Dermis blood vessel endothelial cell (primary cell): Measurements from ENCODE around the gene ADAMTS2. TPM values are rescaled to one million over a fixed set of nuclear protein-coding genes. Genes with fewer than 3 reads are reported as not detected.

ENCODE experiments used
- DNase-seq: peaks from one replicate; pipeline ENCODE4 v3.0.0; 2010
- total RNA-seq: library from RNA; depleted of rRNA; stranded (reverse); fragments of >200 nt; gene quantifications from 2 replicates; pipeline ENCODE4 v1.2.3, GENCODE V29; 2014

The ADAMTS2 gene
- total RNA-seq, 1 donor from 2014 or later = 2.4 TPM

DNA sequence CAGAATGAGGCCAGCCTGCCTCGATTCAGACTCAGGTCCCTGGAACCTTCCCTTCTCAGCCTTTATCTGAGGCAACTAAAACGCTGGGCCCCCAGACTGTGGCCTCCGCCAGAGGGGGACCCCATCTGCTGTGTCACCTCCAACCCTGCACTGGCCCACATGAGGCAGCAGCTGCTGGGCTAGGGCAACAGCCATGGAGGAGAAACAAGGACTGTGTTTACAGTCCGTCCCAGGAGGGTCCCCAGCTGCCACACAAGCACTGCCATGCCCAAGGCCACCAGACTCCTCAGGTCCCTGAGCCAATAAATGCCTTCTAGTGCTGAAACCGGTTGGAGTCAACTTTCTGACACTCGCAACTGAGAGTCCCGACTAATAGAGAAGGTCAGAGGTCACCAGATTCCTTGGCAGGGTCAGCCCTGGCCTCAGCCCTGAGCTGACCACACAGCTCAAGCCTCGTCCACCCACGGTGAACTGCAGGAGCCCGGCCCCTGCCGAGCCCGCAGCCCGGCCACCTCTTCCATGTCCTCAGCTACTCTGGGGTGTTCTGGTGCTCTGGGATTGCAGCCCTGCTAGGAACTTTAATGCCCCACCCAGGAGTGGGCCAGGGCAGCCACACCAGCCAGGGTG is 208.1 kb downstream of the ADAMTS2 start:
- no peak for DNase-seq

DNA sequence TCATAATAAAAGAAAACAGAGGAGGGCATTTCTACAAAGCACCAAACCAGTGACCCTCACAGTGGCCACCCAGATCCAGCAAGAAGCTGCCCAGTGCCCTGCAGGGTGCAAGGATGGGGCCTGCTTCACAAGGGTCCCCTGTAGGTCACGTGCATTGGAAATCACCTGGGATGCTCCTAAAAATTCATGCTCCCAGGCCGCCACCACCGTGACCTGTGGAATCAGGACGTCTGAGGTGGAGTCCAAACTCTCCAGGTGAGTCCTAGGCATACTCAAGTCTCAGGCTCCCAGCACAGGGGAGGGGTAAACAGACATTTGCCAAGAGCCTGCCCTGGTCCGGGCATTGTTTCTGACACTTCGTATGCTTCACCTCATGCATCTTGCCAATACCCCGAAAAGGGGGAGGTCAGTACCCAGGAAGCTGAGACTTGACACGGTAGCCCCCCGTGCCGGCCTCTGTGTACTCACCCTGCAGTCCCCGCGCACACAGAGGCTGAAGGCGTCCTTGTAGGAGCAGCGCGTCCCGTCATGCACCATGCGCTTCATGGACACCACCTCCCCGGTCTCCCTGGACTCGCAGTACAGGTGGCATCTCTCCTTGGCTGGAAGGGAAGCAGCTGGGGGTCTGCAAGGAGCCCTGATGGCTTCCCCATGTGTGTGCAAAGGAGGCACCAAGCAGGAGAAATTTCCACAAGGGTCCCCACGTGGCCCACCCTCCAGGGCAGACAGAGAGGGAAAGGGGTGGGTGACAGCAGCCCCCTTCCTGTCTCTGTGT is 209.6 kb downstream of the ADAMTS2 start:
- no peak for DNase-seq

DNA sequence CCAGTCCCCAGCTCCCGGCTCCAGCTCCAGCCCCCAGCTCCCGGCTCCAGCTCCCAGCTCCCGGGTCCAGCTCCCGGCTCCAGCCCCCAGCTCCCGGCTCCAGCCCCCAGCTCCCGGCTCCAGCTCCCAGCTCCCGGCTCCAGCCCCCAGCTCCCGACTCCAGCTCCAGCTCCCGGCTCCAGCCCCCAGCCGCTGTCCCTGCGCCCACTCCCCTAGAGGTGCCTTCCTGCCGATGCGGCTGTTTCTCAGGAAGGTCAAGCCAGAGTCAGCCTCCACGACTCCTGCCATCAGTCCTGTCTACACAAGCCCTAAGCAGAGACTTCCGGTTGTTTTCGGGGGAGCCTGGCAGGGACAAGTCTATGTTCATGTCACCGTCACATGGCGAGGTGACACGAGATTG is 210.3 kb downstream of the ADAMTS2 start:
- no peak for DNase-seq

GRCh38 chr5:179134511-179134910 is 210.8 kb downstream of the ADAMTS2 start:
- no peak for DNase-seq

DNA sequence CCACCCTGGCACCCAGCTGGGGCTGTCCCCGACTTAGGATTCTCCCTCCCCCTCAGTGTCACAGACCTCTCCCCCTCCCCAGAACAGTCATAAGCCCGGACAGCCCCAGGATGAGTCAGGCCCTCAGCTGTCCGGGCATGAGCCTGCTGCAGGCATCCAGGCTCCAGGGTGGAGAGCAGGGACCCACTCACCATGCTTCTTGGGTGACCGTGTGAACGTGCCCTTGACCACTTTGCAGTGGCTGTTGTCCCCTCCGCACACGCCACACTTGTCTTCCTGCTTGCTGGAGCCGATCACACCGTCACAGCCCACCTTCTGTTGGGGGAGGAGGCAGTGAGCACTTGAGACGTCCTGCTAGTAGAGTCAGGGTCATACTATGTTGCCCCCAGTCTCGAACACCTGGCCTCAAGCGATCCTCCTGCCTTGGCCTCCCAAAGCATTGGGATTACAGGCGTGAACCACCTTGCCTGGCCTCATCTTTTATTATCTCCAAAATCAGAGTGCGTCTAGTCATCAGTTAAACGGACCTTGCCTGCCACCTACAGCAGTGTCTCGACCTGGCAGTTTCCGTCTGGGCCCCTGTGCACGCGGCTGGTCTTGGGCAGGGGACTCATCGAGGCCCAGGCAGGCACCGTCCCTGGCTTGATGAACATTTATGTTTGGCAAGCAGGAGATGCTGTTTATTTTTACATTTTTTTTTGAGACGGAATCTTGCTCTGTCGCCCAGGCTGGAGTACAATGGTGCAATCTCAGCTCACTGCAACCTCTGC is 212.5 kb downstream of the ADAMTS2 start:
- DNase-seq = no peak

DNA sequence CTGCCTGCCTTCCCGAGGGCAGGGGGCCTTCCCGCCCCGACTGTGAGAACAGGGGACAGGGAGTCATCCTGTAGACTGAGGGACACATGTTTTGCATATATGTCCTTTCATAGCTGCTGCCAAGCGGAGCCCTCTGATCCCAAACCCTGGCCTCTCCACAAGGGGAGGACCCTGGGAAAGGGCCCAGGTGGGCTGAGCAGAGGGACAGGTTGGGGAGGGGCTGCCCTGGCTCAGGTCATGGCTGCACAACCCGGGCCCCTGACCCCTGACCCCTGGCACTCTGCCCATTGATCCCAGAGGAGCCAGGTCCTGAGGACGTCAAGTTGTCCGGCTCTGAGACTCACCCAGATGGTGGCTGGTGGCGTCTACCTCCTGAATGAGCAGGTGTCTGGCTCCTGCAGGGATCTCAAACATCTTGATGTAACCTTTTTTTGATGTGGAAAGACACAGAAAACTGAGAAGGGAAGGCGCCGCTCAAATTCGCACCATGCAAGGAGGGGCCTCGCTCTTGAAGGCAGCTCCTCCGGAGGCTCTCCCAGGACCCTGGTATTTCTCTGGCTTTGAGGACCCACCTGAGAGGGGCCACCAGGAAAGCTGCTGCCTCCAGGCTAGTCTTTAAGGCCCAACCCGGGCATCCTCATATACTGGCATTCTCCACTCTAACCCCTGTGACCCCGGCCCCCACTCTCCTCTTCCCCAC is 213.2 kb downstream of the ADAMTS2 start:
- DNase-seq = no peak

GRCh38 chr5:179131321-179131835 is 213.9 kb downstream of the ADAMTS2 start:
- DNase-seq = no peak

GRCh38 chr5:179130101-179130681 is 215.1 kb downstream of the ADAMTS2 start:
- DNase-seq = no peak

GRCh38 chr5:179129607-179130071 is 215.6 kb downstream of the ADAMTS2 start:
- DNase-seq = no peak

DNA sequence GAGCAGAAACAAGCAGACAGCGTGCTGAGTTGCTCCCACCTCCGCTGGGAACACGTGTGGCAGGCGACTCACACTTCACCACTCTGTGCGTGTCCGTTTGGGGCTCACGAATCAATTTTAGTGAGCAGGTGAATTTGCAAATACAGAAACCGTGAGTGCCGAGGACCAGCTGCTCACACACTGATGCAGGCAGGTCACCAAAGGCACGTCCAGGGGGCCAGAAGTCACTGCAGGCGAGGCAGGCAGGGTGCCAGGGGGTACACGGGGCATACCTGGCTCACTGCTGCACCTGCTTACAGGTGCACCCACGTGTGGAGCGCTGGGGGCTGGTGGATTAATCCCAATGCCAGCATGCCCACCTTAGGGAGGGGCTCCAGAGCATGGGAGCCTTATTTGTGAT is 216.3 kb downstream of the ADAMTS2 start:
- DNase-seq = no peak

DNA sequence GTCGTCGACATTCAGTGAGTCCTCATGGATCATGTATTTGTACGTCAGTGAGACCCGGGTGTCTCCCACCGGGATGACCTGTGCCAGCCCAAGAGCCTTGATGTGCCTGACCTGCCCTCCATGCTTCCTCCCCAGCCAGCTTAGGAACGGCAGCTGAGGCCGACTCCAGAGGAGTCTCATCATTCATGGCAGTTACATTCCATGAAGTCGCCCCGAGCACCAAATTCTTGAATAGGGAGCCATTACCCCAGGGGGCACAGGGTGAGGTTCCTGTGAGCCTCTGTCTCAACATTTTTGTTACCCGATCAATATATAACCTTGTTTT is 217.3 kb downstream of the ADAMTS2 start:
- DNase-seq = no peak

DNA sequence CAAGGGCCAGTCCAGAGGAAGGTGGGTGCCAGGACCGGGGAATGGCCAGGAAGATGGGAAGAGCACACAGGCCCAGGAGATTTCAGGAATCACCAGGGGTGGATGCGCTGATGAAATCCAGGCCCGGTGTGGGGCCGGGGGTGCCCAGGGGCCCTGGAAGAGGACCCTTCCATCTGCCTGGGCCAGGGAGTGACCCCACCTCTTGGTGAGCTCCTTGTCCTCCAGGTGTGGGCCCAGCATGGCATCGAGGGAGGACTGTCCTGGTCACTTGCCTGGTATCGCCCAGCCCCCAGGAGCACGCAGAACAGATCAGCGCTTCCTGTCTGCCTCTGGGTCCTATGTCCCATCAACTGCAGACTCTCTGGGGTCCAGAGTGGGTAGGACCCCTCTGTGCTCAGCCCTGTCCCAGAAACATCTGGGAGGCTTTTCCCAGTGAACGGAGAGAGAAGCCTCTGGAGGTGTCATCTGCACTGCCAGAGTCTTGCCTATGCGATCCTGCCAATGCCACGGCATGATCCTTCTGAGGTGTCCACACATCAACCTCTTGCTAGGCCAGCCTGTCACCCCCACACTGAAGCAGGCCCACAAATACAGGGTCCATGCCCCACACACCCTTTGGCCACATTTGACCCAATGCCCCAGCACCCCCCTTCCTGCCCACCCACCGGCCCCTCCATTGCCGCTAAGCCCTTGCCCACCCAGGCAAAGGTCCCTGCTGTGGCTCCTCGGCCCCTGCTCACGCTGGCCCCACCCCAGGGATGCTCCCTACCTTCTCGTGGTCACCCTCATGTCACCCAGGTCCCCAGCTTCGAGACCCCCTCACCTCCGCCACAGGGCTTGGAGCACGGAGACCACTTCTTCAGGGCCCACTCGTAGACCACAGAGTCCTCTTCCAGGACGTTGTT is 217.9 kb downstream of the ADAMTS2 start:
- DNase-seq = no peak

DNA sequence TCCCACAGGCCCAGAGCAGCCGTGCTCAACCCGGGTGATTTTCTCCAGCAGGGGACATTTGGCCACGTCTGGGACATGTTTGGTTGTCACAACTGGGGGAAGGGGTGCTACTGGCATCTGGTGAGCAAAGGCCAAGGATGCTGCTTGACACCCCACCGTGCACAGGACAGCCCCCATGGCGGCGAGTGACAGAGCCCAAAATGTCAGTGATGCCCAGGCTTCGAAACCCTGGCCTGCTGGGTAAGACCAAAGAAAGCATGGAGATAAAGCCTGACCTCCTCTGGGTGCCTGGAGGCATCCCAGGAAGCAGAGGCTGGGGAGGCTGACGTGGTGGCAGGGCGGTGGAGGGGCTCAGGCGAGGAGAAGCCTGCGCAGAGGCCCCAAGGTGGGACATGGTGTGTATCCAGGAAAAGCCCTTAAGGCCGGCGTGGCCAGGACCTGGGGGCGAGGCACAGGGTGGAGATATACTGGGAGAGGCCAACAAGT is 218.7 kb downstream of the ADAMTS2 start:
- DNase-seq = no peak

- no peak for DNase-seq
These were observed 219.3 kb downstream of the ADAMTS2 start for GRCh38 chr5:179125789-179126505.

- no peak for DNase-seq
These were observed 220.1 kb downstream of the ADAMTS2 start for GRCh38 chr5:179124853-179125788.

- no peak for DNase-seq
These were observed 220.9 kb downstream of the ADAMTS2 start for GRCh38 chr5:179124273-179124852.

GRCh38 chr5:179123491-179124272 is 221.6 kb downstream of the ADAMTS2 start:
- DNase-seq = no peak

DNA sequence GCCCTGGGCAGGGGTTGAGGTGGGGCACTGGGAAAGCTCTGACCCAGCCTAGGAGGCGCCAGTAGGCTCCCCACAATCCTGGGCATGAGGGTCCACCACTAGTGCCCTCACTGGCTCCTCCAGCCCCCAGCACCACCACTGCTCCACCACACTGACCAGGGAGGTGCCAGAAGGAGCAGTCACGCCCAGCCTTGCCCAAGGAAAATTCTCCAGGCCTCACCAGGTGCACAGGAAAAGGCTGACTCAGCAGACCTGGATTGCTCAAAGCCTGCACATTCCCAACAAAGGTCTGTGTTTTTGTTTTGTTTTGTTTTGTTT is 222.2 kb downstream of the ADAMTS2 start:
- no peak for DNase-seq
